HepG2 (cell line): ENCODE results near the gene MON1A. TPM values are rescaled to one million over a fixed set of nuclear protein-coding genes. Genes with fewer than 3 reads are reported as not detected.

Source experiments
- ATAC-seq: fragments of 200-7000 bp; cut with Tn5 transposase; 3 replicates; pipeline ENCODE4 v1.9.1; 2020; ENCODE audit warnings: mild to moderate bottlenecking, moderate library complexity
- BruUV-seq: library from RNA; stranded (reverse); fragments of 400-500 nt; replicated peaks from 2 replicates; lab custom pipeline; 2021; lab: Mats Ljungman, UMichigan
- CTCF ChIA-PET: fragments of 300-600 bp; formaldehyde crosslinking; extraction: SDS; loops from one replicate; lab custom pipeline; 2021; ENCODE audit warnings: low total read pairs, inconsistent platforms, low intra/inter-chr PET ratio; lab: Yijun Ruan, JAX
- POLR2A ChIA-PET: fragments of 350-600 bp; sonication (Branson Sonifier 250); formaldehyde crosslinking; loops from one replicate; lab custom pipeline; 2020; ENCODE audit warnings: antibody characterized with exemption, inconsistent platforms; lab: Yijun Ruan, JAX
- DNase-seq: peaks from one replicate; pipeline ENCODE4 v3.0.0-alpha.2; 2015; ENCODE audit warnings: low spot score
- FAIRE-seq: peaks from 3 replicates; lab custom pipeline; 2011; peaks lifted over from hg19 to GRCh38; lab: Jason Lieb, UNC
- H2AFZ ChIP-seq: one replicate; pipeline ENCODE4 v1.6.1; 2011; ENCODE audit warnings: low read length, inconsistent platforms
- H3K27ac ChIP-seq: fragments of 300-600 bp; 3 replicates; pipeline ENCODE4 v1.8.0; 2011; ENCODE audit warnings: mixed run types, mild to moderate bottlenecking, mixed read lengths, low read length, inconsistent platforms; ENCODE audit not compliant: insufficient read depth; ENCODE audit errors: extremely low read length
- H3K27me3 ChIP-seq, 2 experiments: fragments of 200-600 bp in 1 of 2; 2 replicates in 1 of 2; 3 replicates in 1 of 2; pipeline versions ENCODE4 v1.6.0 to v1.8.0; 2011; ENCODE audit warnings: low read length in 2 of 2, mild to moderate bottlenecking in 2 of 2, moderate library complexity in 2 of 2, inconsistent platforms in 1 of 2; ENCODE audit not compliant: insufficient read depth in 2 of 2, control insufficient read depth in 1 of 2
- H3K36me3 ChIP-seq, 2 experiments: fragments of 200-600 bp in 1 of 2; replicated peaks in 1 of 2; 2 replicates in 1 of 2; 3 replicates in 1 of 2; pipeline versions ENCODE4 v1.5.1 to v1.8.0; 2011; ENCODE audit warnings: low read length in 2 of 2, inconsistent platforms in 1 of 2; ENCODE audit not compliant: insufficient read depth in 2 of 2, control insufficient read depth in 1 of 2
- H3K4me1 ChIP-seq: 2 replicates; pipeline ENCODE4 v1.5.1; 2012; ENCODE audit warnings: low read length, inconsistent platforms; ENCODE audit not compliant: insufficient read depth
- H3K4me2 ChIP-seq: 2 replicates; pipeline ENCODE4 v1.6.0; 2011; ENCODE audit warnings: low read depth, low read length, inconsistent platforms
- H3K4me3 ChIP-seq, 3 experiments: fragments of 200-600 bp in 1 of 3; sonication (generic), shearing (Covaris generic) in 1 of 3; replicated peaks in 1 of 3; 2 replicates each; pipeline ENCODE4 v1.5.1; 2011 to 2016; ENCODE audit warnings: low read length in 3 of 3, inconsistent platforms in 2 of 3, low read depth in 2 of 3, mild to moderate bottlenecking in 2 of 3, control low read depth in 1 of 3, mixed read lengths in 1 of 3; ENCODE audit not compliant: insufficient read depth in 1 of 3
- H3K79me2 ChIP-seq: one replicate; pipeline ENCODE4 v1.6.1; 2011; ENCODE audit warnings: low read length, inconsistent platforms; ENCODE audit not compliant: insufficient read depth
- H3K9ac ChIP-seq: 2 replicates; pipeline ENCODE4 v1.6.0; 2011; ENCODE audit warnings: mild to moderate bottlenecking, low read depth, low read length, inconsistent platforms; ENCODE audit not compliant: insufficient read depth
- H3K9me3 ChIP-seq: 2 replicates; pipeline ENCODE4 v1.5.1; 2012; ENCODE audit warnings: mild to moderate bottlenecking, low read length
- H4K20me1 ChIP-seq: 2 replicates; pipeline ENCODE4 v1.6.0; 2011; ENCODE audit warnings: inconsistent platforms, mild to moderate bottlenecking, low read length, moderate library complexity; ENCODE audit not compliant: insufficient read depth
- ADNP ChIP-seq: sonication (generic); formaldehyde crosslinking; IDR thresholded peaks from 2 replicates; pipeline ENCODE4 v1.4.0; 2020; ENCODE audit warnings: missing genetic modification reagents
- BHLHE40 ChIP-seq: IDR thresholded peaks from 2 replicates; pipeline ENCODE4 v1.6.1; 2011; ENCODE audit warnings: low read length, improper control_type of control experiment
- BRD4 ChIP-seq: sonication (generic); formaldehyde crosslinking; IDR thresholded peaks from 2 replicates; pipeline ENCODE4 v1.4.0; 2020; ENCODE audit warnings: missing genetic modification reagents
- CENPBD1 ChIP-seq: sonication (generic); formaldehyde crosslinking; IDR thresholded peaks from 2 replicates; pipeline ENCODE4 v1.8.0; 2022; ENCODE audit warnings: missing genetic modification reagents, low read depth, mild to moderate bottlenecking, borderline replicate concordance
- CENPX ChIP-seq: sonication (generic); formaldehyde crosslinking; IDR thresholded peaks from 2 replicates; pipeline ENCODE4 v1.9.0; 2021; ENCODE audit warnings: mild to moderate bottlenecking, missing genetic modification reagents, moderate library complexity
- GATAD2A ChIP-seq: IDR thresholded peaks from 2 replicates; pipeline ENCODE4 v1.6.1; 2016
- HOXA5 ChIP-seq: sonication (generic); formaldehyde crosslinking; IDR thresholded peaks from 2 replicates; pipeline ENCODE4 v1.4.0; 2020; ENCODE audit warnings: missing genetic modification reagents
- KDM3A ChIP-seq: IDR thresholded peaks from 2 replicates; pipeline ENCODE4 v1.6.1; 2018; ENCODE audit warnings: low read depth, missing compliant biosample characterization
- KDM5A ChIP-seq: fragments of 200-600 bp; sonication (generic); IDR thresholded peaks from 2 replicates; pipeline ENCODE4 v1.7.0; 2018; ENCODE audit warnings: antibody characterized with exemption, mild to moderate bottlenecking, low read length, borderline replicate concordance
- KLF11 ChIP-seq: IDR thresholded peaks from 2 replicates; pipeline ENCODE4 v1.6.1; 2016; ENCODE audit warnings: missing compliant biosample characterization
- KLF9 ChIP-seq: IDR thresholded peaks from 2 replicates; pipeline ENCODE4 v1.6.1; 2016; ENCODE audit warnings: low read depth
- NR2F6 ChIP-seq, 2 experiments: IDR thresholded peaks; 2 replicates each; pipeline ENCODE4 v1.6.1; 2016; ENCODE audit warnings: antibody characterized with exemption in 1 of 2, mild to moderate bottlenecking in 1 of 2
- SP4 ChIP-seq: sonication (generic); formaldehyde crosslinking; IDR thresholded peaks from 2 replicates; pipeline ENCODE4 v1.8.1; 2023; ENCODE audit warnings: mild to moderate bottlenecking, missing genetic modification reagents
- U2AF1 ChIP-seq: fragments of 200-400 bp; formaldehyde crosslinking; optimal IDR thresholded peaks from 2 replicates; pipeline ENCODE3; 2017; ENCODE audit warnings: mild to moderate bottlenecking, low read depth, low read length
- ZC3H13 ChIP-seq: sonication (generic); formaldehyde crosslinking; IDR thresholded peaks from 2 replicates; pipeline ENCODE4 v1.8.1; 2023; ENCODE audit warnings: mild to moderate bottlenecking, missing genetic modification reagents, moderate library complexity
- ZNF383 ChIP-seq: sonication (generic); formaldehyde crosslinking; IDR thresholded peaks from 2 replicates; pipeline ENCODE4 v1.4.0; 2020; ENCODE audit warnings: missing genetic modification reagents, mild to moderate bottlenecking, borderline replicate concordance
- ZNF431 ChIP-seq: sonication (generic); formaldehyde crosslinking; IDR thresholded peaks from 2 replicates; pipeline ENCODE4 v1.9.0; 2022; ENCODE audit warnings: missing genetic modification reagents, low read depth, mild to moderate bottlenecking, borderline replicate concordance
- ZNF484 ChIP-seq: sonication (generic); formaldehyde crosslinking; IDR thresholded peaks from 2 replicates; pipeline ENCODE4 v1.5.1; 2020; ENCODE audit warnings: mild to moderate bottlenecking, low read depth, missing genetic modification reagents, borderline replicate concordance
- ZNF512B ChIP-seq: sonication (generic); formaldehyde crosslinking; IDR thresholded peaks from 2 replicates; pipeline ENCODE4 v1.5.1; 2020; ENCODE audit warnings: missing genetic modification reagents, mild to moderate bottlenecking, borderline replicate concordance
- ZNF530 ChIP-seq: sonication (generic); formaldehyde crosslinking; IDR thresholded peaks from 2 replicates; pipeline ENCODE4 v1.5.0; 2020; ENCODE audit warnings: low read depth, mild to moderate bottlenecking, missing genetic modification reagents
- ZNF557 ChIP-seq: sonication (generic); formaldehyde crosslinking; IDR thresholded peaks from 2 replicates; pipeline ENCODE4 v1.4.0; 2020; ENCODE audit warnings: missing genetic modification reagents
- ZNF800 ChIP-seq: sonication (generic); formaldehyde crosslinking; IDR thresholded peaks from 2 replicates; pipeline ENCODE4 v1.4.0; 2020; ENCODE audit warnings: missing genetic modification reagents
- WGBS: methylation state at CpG from one replicate; pipeline ENCODE4 v1.1.6; 2017; ENCODE audit warnings: low lambda C conversion rate; 5-methylcytosine and 5-hydroxymethylcytosine counted together
- in situ Hi-C: cut with HindIII; loops from 2 replicates; pipeline ENCODE4 v1.10.0; 2017; ENCODE audit warnings: low pct_unique_long_range_greater_than_20kb; ENCODE audit not compliant: extremely low pct_ligation_motif_present
- intact Hi-C: fragments of 100-400 bp; cut with micrococcal nuclease; formaldehyde crosslinking; loops from one replicate; pipeline ENCODE4 v1.10.0; 2022; ENCODE audit not compliant: unreplicated experiment
- polyA plus RNA-seq, 8 experiments: library from polyadenylated mRNA; depleted of rRNA in 3 of 8; stranded (reverse) in 7 of 8; unstranded in 1 of 8; fragments of >200 nt; fragmentation: Illumina TruSeq in 4 of 8; extraction: Trizol in 4 of 8; gene quantifications; 2 replicates each; pipeline versions ENCODE4 v1.2.1 to v1.2.3, GENCODE V29; 2011 to 2016; ENCODE audit warnings: low read depth in 4 of 8, missing spikeins in 1 of 8, mixed read lengths in 1 of 8; ENCODE audit not compliant: insufficient read depth in 1 of 8
- total RNA-seq, 5 experiments: library from RNA; depleted of rRNA; stranded (reverse); fragments of >200 nt; fragmentation: Illumina TruSeq; extraction: Trizol; gene quantifications; 2 replicates each; pipeline ENCODE4 v1.2.3, GENCODE V29; 2016; ENCODE audit warnings: low read depth in 1 of 5

Gene MON1A
- total and polyA plus RNA-seq, 2 of the 13 experiments (the other 11 are each of a cell fraction or from before 2014, with no cell fraction given): 4.6 to 9.0 TPM

DNA sequence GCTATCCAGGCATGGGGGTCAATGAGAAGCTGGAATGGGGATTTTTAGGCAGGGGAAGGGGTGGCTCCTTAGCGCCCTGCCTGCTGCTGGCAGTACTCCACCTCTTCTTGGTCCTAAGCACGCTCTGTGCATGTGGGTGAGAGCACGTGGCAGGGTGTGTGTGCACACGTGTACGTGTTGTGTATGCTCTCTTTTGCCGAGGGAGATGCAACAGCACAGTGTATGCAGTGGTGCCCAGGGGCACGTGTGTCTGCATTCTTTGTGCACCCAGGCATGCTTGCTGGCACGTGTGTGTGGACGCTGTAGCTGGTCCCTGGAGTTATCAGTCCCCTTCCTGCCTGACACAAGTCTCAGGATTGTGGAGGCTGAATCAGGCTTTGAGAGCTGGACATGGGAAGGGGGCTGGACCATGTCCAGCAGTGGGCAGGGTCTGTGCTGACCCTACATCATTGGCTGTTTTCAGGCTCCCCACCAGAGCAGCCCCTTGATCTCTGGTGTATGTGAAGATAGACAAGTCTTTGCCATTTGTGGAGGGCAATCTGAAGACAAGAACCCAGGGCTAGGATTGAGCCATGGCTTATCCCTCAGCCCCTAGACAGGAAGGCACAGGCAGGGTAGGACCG, 58.0 kb downstream of the MON1A start:
- CTCF ChIA-PET: no interaction called here
- no peak for ATAC-seq
- TF ChIP-seq CENPBD1 (CRISPR knock-in tag) (no peak), ZNF431 (CRISPR knock-in tag) (no peak), ZNF557 (CRISPR knock-in tag) (no peak), SP4 (CRISPR knock-in tag) (no peak), U2AF1 (no peak), ZC3H13 (no peak), ZNF383 (CRISPR knock-in tag) (no peak), KLF11 (CRISPR knock-in tag) (no peak), NR2F6 (IDR thresholded peaks at IDR 0.05) (no peak), NR2F6 (CRISPR knock-in tag; IDR thresholded peaks at IDR 0.05) (no peak), GATAD2A (CRISPR knock-in tag) (no peak), KDM5A (no peak), ZNF800 (CRISPR knock-in tag) (no peak), KDM3A (CRISPR knock-in tag) (no peak), ZNF484 (CRISPR knock-in tag) (no peak), HOXA5 (CRISPR knock-in tag) (no peak), ZNF530 (no peak), BHLHE40 (peak; percentile 93), ADNP (CRISPR knock-in tag) (no peak), ZNF512B (CRISPR knock-in tag) (no peak), KLF9 (CRISPR knock-in tag) (no peak), BRD4 (CRISPR knock-in tag) (no peak), CENPX (CRISPR knock-in tag) (no peak)

More for the DNA sequence above, 58.0 kb downstream of the MON1A start:
- no peak overlapping the region for H3K27ac ChIP-seq
- no peaks in the 10 kb centered on the region for H4K20me1 ChIP-seq
- intact Hi-C loops (loop anchor here (2.0 kb wide), 1 partner anchor 29 kb away; no protein-coding TSS in a partner anchor), in situ Hi-C loops (no loop called here)
- no TSS peak for BruUV-seq
- 0 out of 2 replicates have a peak overlapping the region, but pooled peaks have one; percentile 2 for H3K4me2 ChIP-seq
- H3K27me3 ChIP-seq: peaks cover 0 to 38% of the 10 kb centered on the region in 2 experiments; a peak in 4 of 5 replicates
- no peak overlapping the region for H3K4me3 ChIP-seq
- POLR2A ChIA-PET: interaction anchor here (1.4 kb wide), 1 partner anchor 57 kb away, joined by 4 read pairs; no protein-coding TSS in a partner anchor
- no peaks in the 10 kb centered on the region for H3K9me3 ChIP-seq
- H3K9ac ChIP-seq: no peak overlapping the region
- H3K4me1 ChIP-seq: peaks cover 32% of the 10 kb centered on the region
- H2AFZ ChIP-seq: no peak overlapping the region
- FAIRE-seq (no peak), DNase-seq (no peak)
- no peaks in the 10 kb centered on the region for H3K36me3 ChIP-seq
- WGBS: 22% methylated on average over 7 of the region's 10 CpGs
- no peaks in the 10 kb centered on the region for H3K79me2 ChIP-seq
